Upper lobe of left lung (tissue), 6 donors: Measurements from ENCODE around the gene GPS2. TPM values are rescaled to one million over a fixed set of nuclear protein-coding genes. Genes with fewer than 3 reads are reported as not detected.

Experiments
- ATAC-seq, 2 donors: fragments of 200-7000 bp; cut with Tn5 transposase; one replicate each; pipeline ENCODE4 v1.9.1; 2022; ENCODE audit warnings: mild to moderate bottlenecking in 2 of 2, moderate library complexity in 2 of 2; ENCODE audit not compliant: low FRiP score in 2 of 2
- DNase-seq, 2 donors: peaks; one replicate each; pipeline ENCODE4 v3.0.0-alpha.2; 2019 to 2020
- H3K27ac ChIP-seq, 4 donors: fragments of 200-600 bp; sonication (generic); one replicate each; pipeline ENCODE4 v1.5.1; 2016 to 2019
- H3K27me3 ChIP-seq, 4 donors: fragments of 200-600 bp; sonication (generic); one replicate each; pipeline ENCODE4 v1.5.1; 2017 to 2019
- H3K36me3 ChIP-seq, 4 donors: fragments of 200-600 bp; sonication (generic); one replicate each; pipeline ENCODE4 v1.5.1; 2016 to 2019
- H3K4me1 ChIP-seq, 4 donors: fragments of 200-600 bp; sonication (generic); one replicate each; pipeline ENCODE4 v1.5.1; 2018 to 2019
- H3K4me3 ChIP-seq, 4 donors: fragments of 200-600 bp; sonication (generic); one replicate each; pipeline ENCODE4 v1.5.1; 2017 to 2019; ENCODE audit warnings: mild to moderate bottlenecking in 2 of 4, moderate library complexity in 1 of 4
- H3K9me3 ChIP-seq, 4 donors: fragments of 200-600 bp; sonication (generic); one replicate each; pipeline ENCODE4 v1.5.1; 2018 to 2019
- EP300 ChIP-seq, 4 donors: sonication (generic); formaldehyde crosslinking; IDR thresholded peaks; one replicate each; pipeline ENCODE4 v1.5.1; 2017; ENCODE audit warnings: antibody characterized with exemption in 4 of 4, control low read depth in 2 of 4
- POLR2A ChIP-seq, 4 donors: fragments of 450-650 bp; IDR thresholded peaks; one replicate each; pipeline ENCODE4 v1.5.1; 2016 to 2017; ENCODE audit warnings: antibody characterized with exemption in 4 of 4, mild to moderate bottlenecking in 2 of 4
- POLR2AphosphoS5 ChIP-seq, 2 donors: sonication (generic); formaldehyde crosslinking; IDR thresholded peaks; one replicate each; pipeline ENCODE4 v1.5.1; 2017; ENCODE audit warnings: antibody characterized with exemption in 2 of 2
- WGBS, 2 donors: methylation state at CpG; one replicate each; pipeline ENCODE4 v1.1.5; 2017 to 2018; 5-methylcytosine and 5-hydroxymethylcytosine counted together
- small RNA-seq, 4 donors: library from RNA; depleted of rRNA; stranded (forward); fragments of <200 nt; gene quantifications; one replicate each; pipeline ENCODE3, GENCODE V24; 2016
- total RNA-seq, 6 donors: library from RNA; depleted of rRNA in 4 of 6; stranded (reverse); fragments of >200 nt in 4 of 6; gene quantifications; one replicate each; pipeline versions ENCODE4 v1.1.0 to v1.2.1, GENCODE V29; 2016 to 2021
- TF ChIP-seq, protein P1 (sequence below), 6 experiments: fragments of 450-650 bp in 4 of 6; fragments of 200-600 bp in 2 of 6; sonication (generic) in 2 of 6; IDR thresholded peaks; one replicate each; pipeline ENCODE4 v1.5.1; 2016 to 2019; ENCODE audit warnings: antibody characterized with exemption in 6 of 6
- donor health status: DM: no; HTN: no; CAD: no; lungs with moderate emphysema.
- donor health status: DM: no; HTN: yes; CAD: no; lungs with severe emphysema.

The GPS2 gene
- total RNA-seq, 6 donors from 2014 or later: 55.2 to 109 (median 95.7) TPM

DNA sequence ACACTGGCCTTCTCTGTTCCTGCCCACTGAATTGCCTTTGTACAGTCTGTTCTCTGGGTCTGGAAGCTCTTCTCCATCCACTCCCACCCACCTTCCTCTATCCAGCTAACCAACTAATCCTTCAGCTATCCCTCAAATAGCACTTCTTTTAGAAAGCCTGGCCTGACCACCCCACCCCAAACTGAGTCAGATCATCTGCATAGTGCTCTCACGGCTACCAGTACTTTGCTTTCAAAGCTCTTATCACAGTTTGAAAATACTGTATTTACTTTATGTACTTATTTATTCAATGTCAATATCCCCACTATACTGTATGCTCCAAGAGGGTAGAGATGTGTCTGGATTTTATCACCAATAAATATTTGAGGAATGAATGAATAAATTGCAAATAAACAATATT, 48.4 kb downstream of the GPS2 start:
- TF ChIP-seq, protein P1, sequence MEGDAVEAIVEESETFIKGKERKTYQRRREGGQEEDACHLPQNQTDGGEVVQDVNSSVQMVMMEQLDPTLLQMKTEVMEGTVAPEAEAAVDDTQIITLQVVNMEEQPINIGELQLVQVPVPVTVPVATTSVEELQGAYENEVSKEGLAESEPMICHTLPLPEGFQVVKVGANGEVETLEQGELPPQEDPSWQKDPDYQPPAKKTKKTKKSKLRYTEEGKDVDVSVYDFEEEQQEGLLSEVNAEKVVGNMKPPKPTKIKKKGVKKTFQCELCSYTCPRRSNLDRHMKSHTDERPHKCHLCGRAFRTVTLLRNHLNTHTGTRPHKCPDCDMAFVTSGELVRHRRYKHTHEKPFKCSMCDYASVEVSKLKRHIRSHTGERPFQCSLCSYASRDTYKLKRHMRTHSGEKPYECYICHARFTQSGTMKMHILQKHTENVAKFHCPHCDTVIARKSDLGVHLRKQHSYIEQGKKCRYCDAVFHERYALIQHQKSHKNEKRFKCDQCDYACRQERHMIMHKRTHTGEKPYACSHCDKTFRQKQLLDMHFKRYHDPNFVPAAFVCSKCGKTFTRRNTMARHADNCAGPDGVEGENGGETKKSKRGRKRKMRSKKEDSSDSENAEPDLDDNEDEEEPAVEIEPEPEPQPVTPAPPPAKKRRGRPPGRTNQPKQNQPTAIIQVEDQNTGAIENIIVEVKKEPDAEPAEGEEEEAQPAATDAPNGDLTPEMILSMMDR (IDR thresholded peaks at IDR 0.05): no peak
- no peak for TF ChIP-seq POLR2AphosphoS5 (IDR thresholded peaks at IDR 0.05)
- TF ChIP-seq POLR2A (IDR thresholded peaks at IDR 0.05): no peak
- no peak for TF ChIP-seq EP300 (IDR thresholded peaks at IDR 0.05)
- H3K9me3 ChIP-seq: no peaks in the 10 kb centered on the region
- peaks cover 15 to 29% (median 20%) of the 10 kb centered on the region in 4 donors for H3K4me1 ChIP-seq
- no peak overlapping the region for H3K27ac ChIP-seq
- ATAC-seq (no peak), DNase-seq (no peak)
- 50 to 68% methylated on average over 1 of the region's 1 CpG for WGBS, 2 donors
- H3K36me3 ChIP-seq: no peaks in the 10 kb centered on the region
- H3K27me3 ChIP-seq: peaks cover 0 to 12% (median 3%) of the 10 kb centered on the region in 4 donors
- no peak overlapping the region for H3K4me3 ChIP-seq

DNA sequence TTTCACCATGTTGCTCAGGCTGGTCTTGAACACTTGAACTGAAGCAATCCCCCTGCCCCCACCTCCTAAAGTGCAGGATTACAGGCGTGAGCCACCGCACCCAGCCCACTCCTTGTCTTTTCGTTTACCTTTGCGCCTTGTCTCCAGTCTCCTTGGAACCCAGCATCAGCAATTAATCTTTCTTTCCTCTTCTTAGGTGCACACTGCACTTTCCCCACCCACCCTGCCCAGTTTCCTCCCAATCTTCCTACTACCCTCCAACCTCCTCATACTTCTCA, 51.4 kb downstream of the GPS2 start:
- Histone ChIP-seq H3K4me3 (peak overlapping the region in 3 of 4 donors; percentile 55 to 73 (median 56)), H3K27ac (peak overlapping the region in 3 of 4 donors; percentile 83 to 89 (median 84)), H3K4me1 (peaks cover 24 to 59% (median 39%) of the 10 kb centered on the region in 4 donors), H3K27me3 (peaks cover 0 to 19% (median 6%) of the 10 kb centered on the region in 4 donors), H3K9me3 (no peaks in the 10 kb centered on the region), H3K36me3 (peaks cover 0 to 11% (median 5%) of the 10 kb centered on the region in 4 donors)
- TF ChIP-seq, protein P1 (IDR thresholded peaks at IDR 0.05): no peak
- no peak for TF ChIP-seq EP300 (IDR thresholded peaks at IDR 0.05)
- TF ChIP-seq POLR2A (IDR thresholded peaks at IDR 0.05): no peak
- TF ChIP-seq POLR2AphosphoS5 (IDR thresholded peaks at IDR 0.05): no peak
- DNase-seq: no peak
- no peak for ATAC-seq
- 33 to 45% methylated on average over 4 of the region's 4 CpGs for WGBS, 2 donors

DNA sequence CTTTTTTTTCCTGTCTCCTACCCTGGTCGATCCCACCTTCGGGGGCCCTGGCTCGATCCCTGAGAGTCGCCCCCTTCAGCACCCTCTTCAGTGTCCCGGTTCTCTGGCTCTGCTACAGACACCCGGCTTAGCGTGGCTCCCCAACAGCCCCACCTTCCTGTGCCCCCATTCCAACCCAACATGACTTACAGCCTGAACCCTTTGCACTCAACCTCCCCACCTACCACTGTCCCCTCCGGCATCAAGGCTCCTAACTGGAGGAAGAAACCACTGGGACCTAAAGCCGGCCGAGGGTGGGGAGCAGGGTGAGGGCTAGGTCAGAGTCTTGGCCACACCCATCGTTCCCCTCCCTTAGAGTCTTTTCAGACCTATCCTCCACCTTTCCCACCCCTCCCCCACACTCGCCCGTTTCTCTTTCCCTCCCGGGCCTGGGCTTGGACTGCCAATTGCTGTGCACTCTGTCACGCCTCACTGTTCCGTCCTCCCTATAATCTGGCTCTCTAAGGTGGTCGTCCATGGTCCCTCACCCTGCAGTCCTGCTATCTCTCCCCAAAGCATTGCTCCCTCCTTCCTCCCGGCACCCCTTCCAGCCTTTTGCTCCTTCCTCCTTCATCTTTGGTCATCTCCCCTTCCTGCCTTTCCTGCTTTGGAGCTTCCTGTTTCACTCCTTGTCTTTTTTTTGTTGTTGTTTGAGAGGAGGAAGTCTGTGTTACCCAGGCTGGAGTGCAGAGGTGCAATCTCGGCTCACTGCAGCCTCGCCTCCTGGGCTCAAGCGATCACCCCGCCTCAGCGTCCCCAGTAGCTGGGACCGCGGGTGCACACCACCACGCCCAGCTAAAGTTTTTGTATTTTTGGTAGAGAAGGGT, 52.0 kb downstream of the GPS2 start:
- DNase-seq (peak; percentile 61 to 85), ATAC-seq (peak; percentile 45 to 70)
- Histone ChIP-seq H3K4me3 (peak overlapping the region; percentile 35 to 73 (median 56)), H3K27me3 (peaks cover 0 to 19% (median 6%) of the 10 kb centered on the region in 4 donors), H3K36me3 (peaks cover 0 to 17% (median 9%) of the 10 kb centered on the region in 4 donors), H3K9me3 (no peaks in the 10 kb centered on the region), H3K4me1 (peaks cover 24 to 62% (median 40%) of the 10 kb centered on the region in 4 donors), H3K27ac (peak overlapping the region; percentile 72 to 89 (median 84))
- TF ChIP-seq EP300 (IDR thresholded peaks at IDR 0.05): no peak
- TF ChIP-seq POLR2A (IDR thresholded peaks at IDR 0.05): no peak
- TF ChIP-seq, protein P1 (IDR thresholded peaks at IDR 0.05): no peak
- no peak for TF ChIP-seq POLR2AphosphoS5 (IDR thresholded peaks at IDR 0.05)
- WGBS, 2 donors: 4 to 8% methylated on average over 26 of the region's 26 CpGs

Small RNAs within 50 kb of the gene (small RNA-seq; reads per million reads assigned to genes)
- gene AC026954.2: 0 reads per million in 4 donors
- gene RF00019: 0 reads per million in 4 donors

Other genes starting within 250 kb of the GPS2 start
- gene CLEC10A, start 235.1 kb downstream of the GPS2 start, total RNA-seq: 10 to 100 TPM in 2 of 6 donors, 1 to 10 TPM in 2, under 1 TPM in 2; 0.76 to 16.8 (median 5.1) TPM
- 1 to 10 TPM in 5 of 6 donors, under 1 TPM in 1; 0.98 to 3.9 (median 1.8) TPM for gene ASGR2, start 200.5 kb downstream of the GPS2 start, total RNA-seq
- 10 to 100 TPM in 1 of 6 donors, 1 to 10 TPM in 4, not detected in 1; 1.1 to 11.5 (median 6.8) TPM for gene ASGR1, start 136.0 kb downstream of the GPS2 start, total RNA-seq
- gene DLG4, start 95.5 kb downstream of the GPS2 start, total RNA-seq: 10 to 100 TPM; 10.5 to 32.5 (median 19.4) TPM
- 1,000 to 10,000 TPM in 2 of 6 donors, 100 to 1,000 TPM in 4; 377 to 1,449 (median 553) TPM for gene ACADVL, start 95.4 kb downstream of the GPS2 start, total RNA-seq
- 10 to 100 TPM; 40.4 to 70.2 (median 42.4) TPM for gene DVL2, start 80.8 kb downstream of the GPS2 start, total RNA-seq
- gene PHF23, start 75.9 kb downstream of the GPS2 start, total RNA-seq: 10 to 100 TPM; 25.4 to 54.5 (median 31.2) TPM
- gene GABARAP, start 72.9 kb downstream of the GPS2 start, total RNA-seq: 100 to 1,000 TPM; 381 to 631 (median 601) TPM
- 100 to 1,000 TPM in 2 of 6 donors, 10 to 100 TPM in 4; 62.9 to 139 (median 75.0) TPM for gene CTDNEP1, start 63.6 kb downstream of the GPS2 start, total RNA-seq
- gene ELP5, start 63.1 kb downstream of the GPS2 start, total RNA-seq: 10 to 100 TPM in 5 of 6 donors, 1 to 10 TPM in 1; 5.2 to 36.3 (median 21.0) TPM
- gene CLDN7, start 52.9 kb downstream of the GPS2 start, total RNA-seq: 100 to 1,000 TPM in 5 of 6 donors, 10 to 100 TPM in 1; 57.6 to 201 (median 137) TPM
- 1 to 10 TPM; 1.0 to 5.2 (median 1.2) TPM for gene SLC2A4, start 33.6 kb downstream of the GPS2 start, total RNA-seq
- gene YBX2, start 20.7 kb downstream of the GPS2 start, total RNA-seq: 1 to 10 TPM in 3 of 6 donors, under 1 TPM in 2, not detected in 1; 0.14 to 2.2 (median 1.2) TPM
- gene EIF5A, start 7.7 kb downstream of the GPS2 start, total RNA-seq: 100 to 1,000 TPM in 5 of 6 donors, 10 to 100 TPM in 1; 84.9 to 303 (median 207) TPM
- gene NEURL4, start 14.0 kb upstream of the GPS2 start, total RNA-seq: 10 to 100 TPM; 14.2 to 77.5 (median 37.5) TPM
- gene ACAP1, start 21.2 kb upstream of the GPS2 start, total RNA-seq: 100 to 1,000 TPM in 1 of 6 donors, 10 to 100 TPM in 4, 1 to 10 TPM in 1; 8.5 to 114 (median 22.8) TPM
- gene KCTD11, start 36.8 kb upstream of the GPS2 start, total RNA-seq: 10 to 100 TPM in 3 of 6 donors, 1 to 10 TPM in 3; 5.2 to 13.8 (median 10.5) TPM
- gene TMEM95, start 39.8 kb upstream of the GPS2 start, total RNA-seq: 1 to 10 TPM in 1 of 6 donors, not detected in 5; 1.0 TPM
- 10 to 100 TPM in 1 of 6 donors, 1 to 10 TPM in 5; 5.8 to 16.8 (median 8.2) TPM for gene TNK1, start 65.7 kb upstream of the GPS2 start, total RNA-seq
- gene PLSCR3, start 79.2 kb upstream of the GPS2 start, total RNA-seq: 10 to 100 TPM; 20.6 to 64.5 (median 37.7) TPM
- gene TMEM256, start 88.7 kb upstream of the GPS2 start, total RNA-seq: 10 to 100 TPM; 21.6 to 65.0 (median 52.6) TPM
- 10 to 100 TPM in 3 of 6 donors, 1 to 10 TPM in 3; 3.8 to 16.8 (median 8.9) TPM for gene NLGN2, start 92.5 kb upstream of the GPS2 start, total RNA-seq
- not detected for gene SPEM1, start 105.0 kb upstream of the GPS2 start, total RNA-seq
- gene SPEM2, start 110.3 kb upstream of the GPS2 start, total RNA-seq: not detected
- gene SPEM3, start 113.5 kb upstream of the GPS2 start, total RNA-seq: not detected
- 10 to 100 TPM in 5 of 6 donors, 1 to 10 TPM in 1; 9.7 to 14.3 (median 13.1) TPM for gene TMEM102, start 120.1 kb upstream of the GPS2 start, total RNA-seq
- gene FGF11, start 124.2 kb upstream of the GPS2 start, total RNA-seq: 1 to 10 TPM in 2 of 6 donors, under 1 TPM in 3, not detected in 1; 0.15 to 2.0 (median 0.57) TPM
- 10 to 100 TPM in 1 of 6 donors, 1 to 10 TPM in 5; 1.9 to 11.5 (median 7.0) TPM for gene CHRNB1, start 129.7 kb upstream of the GPS2 start, total RNA-seq
- gene ZBTB4, start 164.3 kb upstream of the GPS2 start, total RNA-seq: 10 to 100 TPM; 54.4 to 90.1 (median 74.2) TPM
- gene SLC35G6, start 166.1 kb upstream of the GPS2 start, total RNA-seq: not detected
- gene POLR2A, start 169.0 kb upstream of the GPS2 start, total RNA-seq: 100 to 1,000 TPM in 4 of 6 donors, 10 to 100 TPM in 2; 79.5 to 139 (median 112) TPM
- gene TNFSF12, start 233.7 kb upstream of the GPS2 start, total RNA-seq: 100 to 1,000 TPM in 1 of 6 donors, 10 to 100 TPM in 5; 32.3 to 158 (median 73.2) TPM
- gene TNFSF13, start 243.4 kb upstream of the GPS2 start, total RNA-seq: 100 to 1,000 TPM in 4 of 6 donors, 10 to 100 TPM in 2; 74.2 to 226 (median 129) TPM
- gene SENP3, start 246.6 kb upstream of the GPS2 start, total RNA-seq: 100 to 1,000 TPM in 1 of 6 donors, 10 to 100 TPM in 5; 54.2 to 108 (median 57.5) TPM